ENCODE results near the gene NEK3. TPM values are rescaled to one million over a fixed set of nuclear protein-coding genes. Genes with fewer than 3 reads are reported as not detected.

NEK3 gene
- total and polyA plus RNA-seq, 2 of the 4 experiments (the other 2 are of a cell fraction), result 3.6 to 9.2 TPM

GRCh38 chr13:52091473-52091872 lies 67.9 kb downstream of the NEK3 start:
- no peaks in the 10 kb centered on the region for H4K20me1 ChIP-seq (ENCODE audit: insufficient read depth, low read length)
- no peak overlapping the region for H3K23ac ChIP-seq (ENCODE audit: low read depth, low read length)
- H2AK5ac ChIP-seq (ENCODE audit: low read depth, low read length), result no peak overlapping the region
- ATAC-seq (ENCODE audit: low read depth), result no peak
- no peaks in the 10 kb centered on the region for H3K9me3 ChIP-seq (ENCODE audit: control insufficient read depth, insufficient read depth, low read length)
- H3K9ac ChIP-seq (ENCODE audit: low read depth, low read length), result no peak overlapping the region
- H3K4ac ChIP-seq (ENCODE audit: low read depth, low read length), result no peak overlapping the region
- H3K36me3 ChIP-seq (ENCODE audit: control insufficient read depth, insufficient read depth, low read length), result no peaks in the 10 kb centered on the region
- no peak overlapping the region for H2BK5ac ChIP-seq (ENCODE audit: low read depth, low read length, poor library complexity, severe bottlenecking)
- H2BK120ac ChIP-seq (ENCODE audit: low read depth, low read length), result no peak overlapping the region
- H3K14ac ChIP-seq (replicated peaks; ENCODE audit: low read depth, low read length), result no peak overlapping the region
- no peak overlapping the region for H3K4me2 ChIP-seq (ENCODE audit: low read depth, low read length)
- H2AFZ ChIP-seq (replicated peaks; ENCODE audit: low read length, poor library complexity), result no peak overlapping the region
- no peak for DNase-seq
- H4K8ac ChIP-seq (ENCODE audit: low read depth in 2 of 2, low read length in 2 of 2), result no peak overlapping the region
- H4K91ac ChIP-seq (ENCODE audit: insufficient read depth, low read depth, low read length), result no peak overlapping the region
- H2BK20ac ChIP-seq (ENCODE audit: low read depth, low read length), result no peak overlapping the region
- no peak for TF ChIP-seq MAZ (IDR thresholded peaks at IDR 0.05; ENCODE audit: borderline replicate concordance, low read depth, low read length)
- no peak for TF ChIP-seq CTCF (conservative IDR thresholded peaks at IDR 0.05; ENCODE audit: low read depth, low read length)
- TF ChIP-seq SMC3 (IDR thresholded peaks at IDR 0.05; ENCODE audit: low read depth, low read length), result no peak
- no peak for TF ChIP-seq USF2 (IDR thresholded peaks at IDR 0.05; ENCODE audit: low read depth, low read length)
- no peak for TF ChIP-seq MXI1 (IDR thresholded peaks at IDR 0.05; ENCODE audit: borderline replicate concordance, low read depth, low read length)
- H2AK9ac ChIP-seq (replicated peaks; ENCODE audit: low read depth, low read length, poor library complexity), result no peak overlapping the region
- POLR2A ChIA-PET (ENCODE audit: unreplicated experiment), result no interaction called here
- peaks cover 3% of the 10 kb centered on the region for H3K27me3 ChIP-seq (ENCODE audit: control insufficient read depth, insufficient read depth, low read length)
- BruUV-seq (replicated peaks), result no TSS peak
- H4K5ac ChIP-seq (ENCODE audit: low read depth, low read length), result no peak overlapping the region
- H3K9me1 ChIP-seq (ENCODE audit: insufficient read depth, low read length), result no peaks in the 10 kb centered on the region
- H3K27ac ChIP-seq (ENCODE audit: insufficient read depth, low read length), result no peak overlapping the region
- no peak overlapping the region for H3K18ac ChIP-seq (ENCODE audit: low read depth, low read length)
- no peaks in the 10 kb centered on the region for H3K79me1 ChIP-seq (ENCODE audit: low read depth in 1 of 2, low read length in 2 of 2)
- intact Hi-C loops (cut with micrococcal nuclease) (no loop called here), dilution Hi-C loops (cut with HindIII; ENCODE audit: low sequenced_read_pairs, unreplicated experiment) (no loop called here), in situ Hi-C loops (cut with MboI; ENCODE audit: low sequenced_read_pairs) (no loop called here)
- CTCF ChIA-PET, result no interaction called here
- no peak overlapping the region for H3K4me3 ChIP-seq (ENCODE audit: insufficient read depth, low read depth, low read length)
- no CpG with 5 or more reads among the region's 2 CpGs for WGBS, 2 experiments (ENCODE audit: extremely low coverage in 2 of 2, insufficient read length in 1 of 2)
- H3K56ac ChIP-seq (ENCODE audit: extremely low read depth, insufficient read depth, low read length), result no peak overlapping the region
- H2BK15ac ChIP-seq (ENCODE audit: low read depth, low read length), result no peak overlapping the region
- H3K4me1 ChIP-seq (ENCODE audit: control insufficient read depth, insufficient read depth, low read length), result no peaks in the 10 kb centered on the region
